ENCODE results near the gene TTC19. TPM values are rescaled to one million over a fixed set of nuclear protein-coding genes. Genes with fewer than 3 reads are reported as not detected.
"Not testable (repeated sequence)": the region's sequence is repeated elsewhere in the genome, so short reads cannot be mapped to it uniquely, and the experiment has no call there.

The TTC19 gene
- total and polyA plus RNA-seq, 2 experiments from 2014 or later: 76.5 to 115 TPM

GRCh38 chr17:15973016-15973415 lies 26.6 kb upstream of the TTC19 start:
- Histone ChIP-seq H3K4me3 (no peak overlapping the region), H3K27me3 (no peaks in the 10 kb centered on the region), H3K27ac (no peak overlapping the region), H3K4me1 (ENCODE audit: low read depth) (no peaks in the 10 kb centered on the region), H3K36me3 (peaks cover 4% of the 10 kb centered on the region), H3K9me3 (ENCODE audit: low read depth) (no peaks in the 10 kb centered on the region)
- DNase-seq (ENCODE audit: low read depth in 1 of 2, low spot score in 1 of 2): no peak
- no peak for TF ChIP-seq CTCF (IDR thresholded peaks at IDR 0.05; ENCODE audit: low read depth, low read length)

- H3K9me3 ChIP-seq (ENCODE audit: low read depth): no peaks in the 10 kb centered on the region
- no peak overlapping the region for H3K27ac ChIP-seq
- no peaks in the 10 kb centered on the region for H3K27me3 ChIP-seq
- peaks cover 4% of the 10 kb centered on the region for H3K36me3 ChIP-seq
- DNase-seq (ENCODE audit: low read depth in 1 of 2, low spot score in 1 of 2): no peak
- peaks cover 4% of the 10 kb centered on the region for H3K4me1 ChIP-seq (ENCODE audit: low read depth)
- no peak for TF ChIP-seq CTCF (IDR thresholded peaks at IDR 0.05; ENCODE audit: low read depth, low read length)
- no peak overlapping the region for H3K4me3 ChIP-seq
Observed at GRCh38 chr17:15973834-15974233, 25.8 kb upstream of the TTC19 start.

GRCh38 chr17:15977894-15978293 lies 21.7 kb upstream of the TTC19 start:
- Histone ChIP-seq H3K4me3 (no peak overlapping the region), H3K4me1 (ENCODE audit: low read depth) (peaks cover 4% of the 10 kb centered on the region), H3K36me3 (peaks cover 22% of the 10 kb centered on the region), H3K27me3 (no peaks in the 10 kb centered on the region), H3K27ac (no peak overlapping the region), H3K9me3 (ENCODE audit: low read depth) (no peaks in the 10 kb centered on the region)
- no peak for DNase-seq (ENCODE audit: low read depth in 1 of 2, low spot score in 1 of 2)
- no peak for TF ChIP-seq CTCF (IDR thresholded peaks at IDR 0.05; ENCODE audit: low read depth, low read length)

GRCh38 chr17:15978606-15979005 lies 21.0 kb upstream of the TTC19 start:
- peaks cover 4% of the 10 kb centered on the region for H3K4me1 ChIP-seq (ENCODE audit: low read depth)
- no peaks in the 10 kb centered on the region for H3K27me3 ChIP-seq
- no peaks in the 10 kb centered on the region for H3K9me3 ChIP-seq (ENCODE audit: low read depth)
- H3K27ac ChIP-seq: no peak overlapping the region
- H3K36me3 ChIP-seq: peaks cover 23% of the 10 kb centered on the region
- no peak for TF ChIP-seq CTCF (IDR thresholded peaks at IDR 0.05; ENCODE audit: low read depth, low read length)
- no peak overlapping the region for H3K4me3 ChIP-seq
- no peak for DNase-seq (ENCODE audit: low read depth in 1 of 2, low spot score in 1 of 2)

- not testable (repeated sequence) for H3K4me1 ChIP-seq (ENCODE audit: low read depth); H3K27me3 ChIP-seq; H3K9me3 ChIP-seq (ENCODE audit: low read depth); H3K4me3 ChIP-seq; DNase-seq (ENCODE audit: low read depth in 1 of 2, low spot score in 1 of 2); H3K27ac ChIP-seq
- peaks cover 23% of the 10 kb centered on the region for H3K36me3 ChIP-seq
Observed at GRCh38 chr17:15979013-15979412, 20.6 kb upstream of the TTC19 start.

- Histone ChIP-seq H3K27ac (no peak overlapping the region), H3K27me3 (no peaks in the 10 kb centered on the region), H3K36me3 (peaks cover 36% of the 10 kb centered on the region), H3K4me1 (ENCODE audit: low read depth) (peaks cover 4% of the 10 kb centered on the region), H3K9me3 (ENCODE audit: low read depth) (no peaks in the 10 kb centered on the region), H3K4me3 (no peak overlapping the region)
- no peak for TF ChIP-seq CTCF (IDR thresholded peaks at IDR 0.05; ENCODE audit: low read depth, low read length)
- DNase-seq (ENCODE audit: low read depth in 1 of 2, low spot score in 1 of 2): no peak
Observed at GRCh38 chr17:15981208-15981607, 18.4 kb upstream of the TTC19 start.

Measured in cardiac muscle cell (in vitro differentiated cells and primary cell).